Activated naive CD8-positive, alpha-beta T cell treated with anti-CD3 and anti-CD28 coated beads for 36 hours (primary cell): ENCODE data around the gene PTTG1IP. TPM values are rescaled to one million over a fixed set of nuclear protein-coding genes. Genes with fewer than 3 reads are reported as not detected.
"Not testable (repeated sequence)": the region's sequence is repeated elsewhere in the genome, so short reads cannot be mapped to it uniquely, and the experiment has no call there.

Source experiments
- DNase-seq: peaks from one replicate; pipeline ENCODE4 v3.0.0; 2021
- H3K27ac Mint-ChIP-seq: one replicate; pipeline ENCODE4 v1.8.0; 2022; ENCODE audit warnings: mild to moderate bottlenecking, moderate library complexity, mixed read lengths
- H3K27me3 Mint-ChIP-seq: one replicate; pipeline ENCODE4 v1.8.0; 2022; ENCODE audit warnings: mild to moderate bottlenecking, mixed read lengths
- H3K36me3 Mint-ChIP-seq: one replicate; pipeline ENCODE4 v1.8.0; 2021; ENCODE audit warnings: mild to moderate bottlenecking, mixed read lengths
- H3K4me1 Mint-ChIP-seq: one replicate; pipeline ENCODE4 v1.8.0; 2021; ENCODE audit warnings: mixed read lengths
- H3K4me3 Mint-ChIP-seq: one replicate; pipeline ENCODE4 v1.8.0; 2022; ENCODE audit warnings: mild to moderate bottlenecking, moderate library complexity, mixed read lengths
- H3K9me3 Mint-ChIP-seq: one replicate; pipeline ENCODE4 v1.8.0; 2022; ENCODE audit warnings: mixed read lengths
- total RNA-seq, 2 experiments: library from RNA; stranded (reverse); gene quantifications; one replicate each; pipeline ENCODE4 v1.2.3, GENCODE V29; 2021

Gene PTTG1IP
- total RNA-seq, 2 experiments from 2014 or later, result 40.3 to 44.7 TPM

DNA sequence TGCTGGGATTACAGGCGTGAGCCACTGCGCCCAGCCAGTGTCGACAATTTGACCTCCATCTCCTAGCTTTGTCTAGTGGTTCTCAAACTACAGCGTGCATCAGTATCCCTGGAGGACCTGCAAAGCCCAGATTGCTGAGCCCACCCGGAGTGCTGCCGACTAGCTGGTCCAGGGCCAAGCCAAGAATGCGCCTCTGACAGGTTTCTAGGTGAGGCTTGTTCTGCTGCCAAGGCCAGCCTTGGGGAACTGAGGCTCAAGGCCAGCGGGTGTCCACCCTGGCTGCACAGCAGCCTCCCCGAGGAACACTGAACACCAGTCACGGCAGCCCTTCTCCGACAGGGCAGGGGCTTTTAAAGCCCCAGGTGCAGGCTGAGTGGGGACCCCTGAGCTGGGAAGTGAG is 9.8 kb upstream of the PTTG1IP start:
- peaks cover 22% of the 10 kb centered on the region for H3K4me1 Mint-ChIP-seq
- H3K9me3 Mint-ChIP-seq, result no peaks in the 10 kb centered on the region
- DNase-seq, result no peak
- no peaks in the 10 kb centered on the region for H3K36me3 Mint-ChIP-seq
- H3K27ac Mint-ChIP-seq, result no peak overlapping the region
- no peaks in the 10 kb centered on the region for H3K27me3 Mint-ChIP-seq
- no peak overlapping the region for H3K4me3 Mint-ChIP-seq

- no peaks in the 10 kb centered on the region for H3K9me3 Mint-ChIP-seq
- no peak for DNase-seq
- no peaks in the 10 kb centered on the region for H3K27me3 Mint-ChIP-seq
- H3K36me3 Mint-ChIP-seq, result no peaks in the 10 kb centered on the region
- H3K27ac Mint-ChIP-seq, result peak overlapping the region; percentile 40
- peaks cover 22% of the 10 kb centered on the region for H3K4me1 Mint-ChIP-seq
- no peak overlapping the region for H3K4me3 Mint-ChIP-seq
These were observed 7.8 kb upstream of the PTTG1IP start for GRCh38 chr21:44881198-44881872.

DNA sequence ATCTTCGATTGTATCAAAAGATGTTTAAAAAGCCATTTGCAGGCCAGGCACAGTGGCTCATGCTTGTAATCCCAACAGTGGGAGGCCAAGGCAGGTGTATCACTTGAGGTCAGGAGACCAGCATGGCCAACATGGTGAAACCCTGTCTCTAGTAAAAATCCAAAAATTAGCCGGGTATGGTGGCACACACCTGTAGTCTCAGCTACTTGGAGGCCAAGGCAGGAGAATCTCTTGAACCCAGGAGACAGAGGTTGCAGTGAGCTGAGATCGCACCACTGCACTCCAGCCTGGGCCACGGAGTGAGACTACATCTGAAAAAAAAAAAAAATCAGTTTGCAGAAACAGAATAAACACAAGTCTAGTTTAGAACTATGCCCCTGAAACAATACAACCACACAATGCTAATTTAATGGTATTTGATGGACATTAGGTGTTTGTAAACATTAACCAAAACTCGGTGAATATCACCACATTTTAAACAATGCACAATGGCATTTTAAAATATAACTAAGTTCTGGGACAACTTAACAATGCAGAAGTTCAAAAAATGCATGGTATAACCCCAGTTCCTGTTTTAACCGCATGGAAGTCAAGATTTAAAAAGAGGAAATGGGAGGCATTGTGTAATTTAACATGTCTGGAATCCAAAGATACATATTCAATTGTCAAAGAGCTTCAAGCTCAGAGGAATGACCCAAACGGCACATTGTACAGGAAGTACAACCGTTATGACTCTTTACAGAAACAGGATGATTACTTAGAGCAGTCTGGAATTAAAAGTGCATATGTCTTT is 7.1 kb upstream of the PTTG1IP start:
- H3K4me3 Mint-ChIP-seq, result no peak overlapping the region
- H3K27ac Mint-ChIP-seq, result peak overlapping the region; percentile 40
- H3K36me3 Mint-ChIP-seq, result no peaks in the 10 kb centered on the region
- peaks cover 24% of the 10 kb centered on the region for H3K4me1 Mint-ChIP-seq
- DNase-seq, result no peak
- H3K9me3 Mint-ChIP-seq, result no peaks in the 10 kb centered on the region
- no peaks in the 10 kb centered on the region for H3K27me3 Mint-ChIP-seq

- H3K27me3 Mint-ChIP-seq, H3K9me3 Mint-ChIP-seq, DNase-seq, H3K36me3 Mint-ChIP-seq, H3K27ac Mint-ChIP-seq, H3K4me3 Mint-ChIP-seq: not testable (repeated sequence)
- H3K4me1 Mint-ChIP-seq, result peaks cover 35% of the 10 kb centered on the region
These were observed 5.7 kb upstream of the PTTG1IP start for GRCh38 chr21:44879238-44879637.

DNA sequence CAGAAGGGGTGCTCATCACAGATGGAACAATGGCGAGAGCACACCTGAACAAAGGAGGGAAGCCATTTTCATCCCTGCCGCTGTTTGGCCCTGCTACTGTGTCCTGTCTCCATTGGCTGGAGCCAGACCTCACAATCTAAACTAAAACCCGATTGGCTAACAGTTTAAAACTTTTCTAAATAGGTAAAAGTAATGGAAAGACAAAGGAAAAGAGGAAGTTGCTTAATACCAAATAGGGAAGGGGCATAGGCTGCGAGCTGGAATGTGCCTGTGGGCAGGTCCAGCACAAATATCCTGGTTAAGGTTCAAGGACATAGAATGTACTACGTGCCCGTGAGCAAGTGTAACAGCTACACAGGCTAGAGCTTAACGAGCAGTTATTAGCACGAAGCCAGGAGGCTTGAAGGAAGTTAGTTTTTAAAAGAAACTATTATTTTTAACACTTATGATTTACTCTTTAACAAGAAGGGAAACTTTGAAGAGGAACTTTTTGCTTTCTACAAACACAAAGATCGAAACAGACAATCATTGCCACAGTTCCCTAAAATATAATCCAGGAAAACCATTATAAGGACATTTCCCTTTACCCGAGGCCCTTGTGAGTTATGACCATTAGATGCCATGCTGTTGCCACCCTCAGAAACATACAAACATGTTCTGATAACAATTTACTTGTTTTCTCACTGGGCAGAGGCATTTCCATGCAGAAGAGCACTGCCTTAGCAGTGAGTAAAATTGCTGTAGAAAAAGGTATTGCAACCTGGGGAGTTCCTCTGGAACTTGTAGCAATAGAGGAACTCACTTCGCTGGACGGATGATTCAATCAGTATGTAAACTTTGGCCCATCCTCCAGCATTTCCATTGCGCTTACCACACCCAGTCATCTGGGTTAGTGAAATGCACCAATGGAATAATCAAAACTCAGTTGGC is 4.8 kb upstream of the PTTG1IP start:
- no peak overlapping the region for H3K27ac Mint-ChIP-seq

DNA sequence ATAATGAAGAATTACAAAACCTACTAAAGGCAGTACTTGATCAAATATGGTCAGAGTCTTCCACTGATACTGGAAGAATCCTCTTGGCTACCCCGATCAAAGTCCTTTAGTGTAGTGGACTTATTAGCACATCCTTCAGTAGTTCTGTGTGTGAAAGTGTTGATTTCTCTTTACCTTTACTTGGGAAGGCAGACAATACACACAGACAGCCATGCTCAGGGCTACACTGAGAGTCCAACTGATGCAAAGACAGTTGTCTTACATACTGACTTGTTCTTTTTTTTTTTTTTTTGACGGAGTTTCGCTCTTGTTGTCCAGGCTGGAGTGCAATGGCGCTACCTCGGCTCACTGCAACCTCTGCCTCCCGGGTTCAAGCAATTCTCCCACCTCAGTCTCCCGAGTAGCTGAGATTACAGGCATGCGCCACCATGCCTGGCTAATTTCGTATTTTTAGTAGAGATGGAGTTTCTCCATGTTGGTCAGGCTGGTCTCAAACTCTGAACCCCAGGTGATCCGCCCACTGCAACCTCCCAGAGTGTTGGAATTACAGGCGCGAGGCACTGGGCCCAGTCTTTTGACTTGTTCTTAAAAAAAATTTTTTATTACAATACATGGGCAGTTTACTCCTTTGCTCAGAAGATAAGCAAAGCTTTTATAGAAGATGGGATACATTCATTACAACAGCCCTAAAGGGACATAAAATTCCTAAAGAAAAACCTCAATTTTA is 3.5 kb upstream of the PTTG1IP start:
- H3K36me3 Mint-ChIP-seq, result no peaks in the 10 kb centered on the region
- no peaks in the 10 kb centered on the region for H3K9me3 Mint-ChIP-seq
- H3K27ac Mint-ChIP-seq, result no peak overlapping the region
- no peaks in the 10 kb centered on the region for H3K27me3 Mint-ChIP-seq
- no peak overlapping the region for H3K4me3 Mint-ChIP-seq
- no peak for DNase-seq
- H3K4me1 Mint-ChIP-seq, result peaks cover 40% of the 10 kb centered on the region

More for the DNA sequence above, 4.8 kb upstream of the PTTG1IP start:
- DNase-seq, result no peak
- H3K27me3 Mint-ChIP-seq, result no peaks in the 10 kb centered on the region
- H3K4me3 Mint-ChIP-seq, result no peak overlapping the region
- H3K36me3 Mint-ChIP-seq, result no peaks in the 10 kb centered on the region
- peaks cover 37% of the 10 kb centered on the region for H3K4me1 Mint-ChIP-seq
- no peaks in the 10 kb centered on the region for H3K9me3 Mint-ChIP-seq

GRCh38 chr21:44875316-44875700 is 1.8 kb upstream of the PTTG1IP start:
- peaks cover 4% of the 10 kb centered on the region for H3K36me3 Mint-ChIP-seq
- no peaks in the 10 kb centered on the region for H3K9me3 Mint-ChIP-seq
- H3K4me1 Mint-ChIP-seq, result peaks cover 38% of the 10 kb centered on the region
- H3K27ac Mint-ChIP-seq, result peak overlapping the region; percentile 59
- H3K4me3 Mint-ChIP-seq, result peak overlapping the region; percentile 77
- no peak for DNase-seq
- no peaks in the 10 kb centered on the region for H3K27me3 Mint-ChIP-seq

DNA sequence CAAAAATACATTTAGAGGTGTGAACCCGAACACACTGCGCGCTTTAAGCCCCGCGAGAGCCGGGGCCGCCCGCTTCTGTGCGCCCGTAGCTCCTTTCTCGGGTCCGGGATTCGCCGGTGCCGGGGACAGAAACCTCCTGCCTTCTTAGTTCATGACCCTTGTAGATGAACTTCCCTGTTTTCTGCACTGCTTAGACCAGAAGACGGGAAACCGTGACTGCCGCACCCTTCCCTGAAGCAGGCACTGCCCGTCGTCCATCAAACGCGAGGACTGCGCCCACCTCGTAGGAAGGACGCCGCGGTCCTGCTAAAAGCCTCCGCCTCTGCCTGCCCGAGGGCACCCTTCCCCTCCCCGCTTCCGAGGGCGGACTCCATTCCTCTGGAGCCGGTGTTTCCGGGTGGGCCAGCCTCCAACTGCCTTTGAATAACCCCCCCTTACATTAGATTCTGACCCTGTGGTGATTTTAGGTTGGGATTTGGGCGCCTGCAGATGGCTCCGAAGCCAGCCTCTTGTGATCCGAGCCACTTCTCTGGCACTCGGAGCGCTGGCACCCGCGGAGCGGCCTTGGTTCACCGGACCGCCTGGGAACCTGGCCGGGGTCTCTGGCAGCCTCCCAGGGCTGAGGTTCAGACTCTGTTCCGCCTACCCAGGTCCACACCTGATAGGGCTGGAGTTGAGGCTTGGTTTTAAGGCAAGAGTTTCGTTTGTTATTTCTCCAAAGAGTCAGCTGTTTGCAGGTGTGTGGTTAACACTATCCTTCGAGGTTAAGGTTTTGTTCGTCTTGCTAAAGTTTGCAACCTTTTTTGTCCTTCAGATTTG is 1.2 kb upstream of the PTTG1IP start:
- Mint-ChIP-seq H3K27ac (peak overlapping the region; percentile 59), H3K9me3 (no peaks in the 10 kb centered on the region), H3K4me1 (peaks cover 42% of the 10 kb centered on the region), H3K4me3 (peak overlapping the region; percentile 77), H3K36me3 (peaks cover 4% of the 10 kb centered on the region), H3K27me3 (no peaks in the 10 kb centered on the region)
- DNase-seq, result peak; percentile 40

GRCh38 chr21:44874240-44874496 is 678 bp upstream of the PTTG1IP start:
- DNase-seq, result no peak
- H3K9me3 Mint-ChIP-seq, result no peaks in the 10 kb centered on the region
- peak overlapping the region; percentile 59 for H3K27ac Mint-ChIP-seq
- peaks cover 43% of the 10 kb centered on the region for H3K4me1 Mint-ChIP-seq
- no peaks in the 10 kb centered on the region for H3K27me3 Mint-ChIP-seq
- peaks cover 4% of the 10 kb centered on the region for H3K36me3 Mint-ChIP-seq
- H3K4me3 Mint-ChIP-seq, result peak overlapping the region; percentile 77

DNA sequence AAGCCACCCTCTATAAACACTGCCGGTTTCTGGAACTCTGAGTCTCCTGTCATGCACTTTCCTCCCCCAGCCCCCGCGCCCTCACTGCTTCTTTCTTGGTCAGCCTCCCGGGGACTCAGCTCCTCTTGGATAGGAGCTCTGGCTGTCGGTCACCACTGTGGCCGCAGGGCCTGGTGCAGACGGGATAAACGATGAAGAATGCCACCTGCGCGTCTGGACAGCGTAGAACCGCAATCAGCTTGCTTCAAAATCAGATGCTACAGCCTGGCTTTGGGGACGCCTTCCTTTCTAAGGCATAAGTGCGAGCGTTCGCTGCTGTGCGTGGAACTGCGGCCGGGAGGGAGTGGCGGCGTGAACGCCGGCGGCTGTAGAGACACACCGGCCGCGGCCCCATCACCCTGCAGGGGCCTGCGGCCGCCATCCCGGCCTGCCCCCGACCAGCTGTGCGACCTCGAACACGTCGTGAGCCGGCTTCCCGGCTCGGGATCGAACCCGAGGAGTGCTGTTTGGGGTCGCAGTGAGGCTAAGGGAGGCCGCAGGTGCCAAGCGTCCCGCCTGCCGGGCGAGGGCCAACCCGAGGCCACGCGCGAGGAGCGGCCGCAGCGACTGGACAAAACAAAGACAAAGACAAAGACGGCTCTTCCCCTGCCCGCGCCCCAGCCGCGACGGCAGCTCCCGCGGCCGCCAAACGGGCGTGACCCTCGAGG is 688 bp downstream of the PTTG1IP start:
- Mint-ChIP-seq H3K36me3 (peaks cover 13% of the 10 kb centered on the region), H3K4me1 (peaks cover 57% of the 10 kb centered on the region), H3K4me3 (peak overlapping the region; percentile 92), H3K9me3 (no peaks in the 10 kb centered on the region), H3K27me3 (no peaks in the 10 kb centered on the region), H3K27ac (peak overlapping the region; percentile 70)
- no peak for DNase-seq

DNA sequence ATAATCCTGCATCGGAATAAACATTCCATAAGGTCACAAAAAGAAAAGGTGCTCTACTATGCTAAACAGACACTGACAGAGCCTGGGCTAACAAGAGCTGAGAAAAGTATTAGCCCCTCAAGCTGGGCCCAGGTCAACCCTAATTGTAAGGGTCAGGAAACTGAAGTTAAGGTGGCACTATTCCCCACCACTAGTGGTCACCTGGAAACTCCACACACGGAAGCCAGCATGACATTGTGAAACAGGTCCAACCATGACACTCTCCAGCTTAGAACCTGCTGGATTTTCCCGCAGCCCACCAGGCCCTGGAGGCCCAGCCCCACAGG is 1.2 kb downstream of the PTTG1IP start:
- H3K4me3 Mint-ChIP-seq, result peak overlapping the region; percentile 92
- H3K36me3 Mint-ChIP-seq, result peaks cover 16% of the 10 kb centered on the region
- H3K27ac Mint-ChIP-seq, result peak overlapping the region; percentile 70
- peak; percentile 28 for DNase-seq
- H3K4me1 Mint-ChIP-seq, result peaks cover 62% of the 10 kb centered on the region
- H3K9me3 Mint-ChIP-seq, result no peaks in the 10 kb centered on the region
- no peaks in the 10 kb centered on the region for H3K27me3 Mint-ChIP-seq

GRCh38 chr21:44871576-44872269 is 1.8 kb downstream of the PTTG1IP start:
- H3K27ac Mint-ChIP-seq, result peak overlapping the region; percentile 70
- no peak for DNase-seq

DNA sequence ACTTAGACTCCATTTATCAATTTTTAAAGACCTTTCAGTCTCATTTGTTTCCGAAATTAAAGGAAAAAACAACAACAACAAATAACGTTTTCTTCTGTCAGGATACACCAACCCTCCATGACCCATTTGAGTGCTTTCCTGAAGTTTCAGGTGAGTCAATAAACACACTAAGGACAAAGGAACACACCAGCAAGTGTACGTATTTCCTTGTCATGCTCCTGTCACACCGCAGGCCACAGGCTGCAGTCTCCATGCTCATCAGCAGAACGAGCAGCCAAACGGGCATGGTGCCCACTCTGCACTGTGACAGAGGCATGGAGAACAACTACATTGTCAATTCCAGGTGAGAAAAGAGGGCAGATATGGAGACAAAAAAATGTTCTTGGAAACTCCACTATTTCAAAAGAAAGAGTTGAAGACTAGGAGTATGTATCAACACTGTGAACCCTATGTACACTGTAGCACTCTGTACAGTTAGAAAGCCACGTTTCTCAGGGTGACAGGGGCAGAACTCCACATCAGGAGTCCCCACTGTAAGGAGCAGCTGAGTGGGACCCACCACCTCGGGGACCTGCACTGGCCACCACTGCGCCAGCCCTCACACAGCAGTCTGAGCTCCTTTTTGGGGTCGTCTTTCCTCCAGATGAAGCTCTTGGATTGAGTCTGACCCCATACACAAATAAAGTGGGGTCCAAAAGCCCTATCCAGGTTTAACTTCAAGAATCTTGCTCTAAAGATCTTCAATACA is 2.6 kb downstream of the PTTG1IP start:
- Mint-ChIP-seq H3K27me3 (no peaks in the 10 kb centered on the region), H3K27ac (peak overlapping the region; percentile 9), H3K9me3 (no peaks in the 10 kb centered on the region), H3K4me1 (peaks cover 74% of the 10 kb centered on the region), H3K4me3 (peak overlapping the region; percentile 19), H3K36me3 (peaks cover 23% of the 10 kb centered on the region)
- DNase-seq, result no peak

More at GRCh38 chr21:44871576-44872269, 1.8 kb downstream of the PTTG1IP start:
- Mint-ChIP-seq H3K27me3 (no peaks in the 10 kb centered on the region), H3K36me3 (peaks cover 22% of the 10 kb centered on the region), H3K4me3 (peak overlapping the region; percentile 92), H3K4me1 (peaks cover 67% of the 10 kb centered on the region), H3K9me3 (no peaks in the 10 kb centered on the region)
